HCT116 (cell line): Measurements from ENCODE around the gene SPTBN4. TPM values are rescaled to one million over a fixed set of nuclear protein-coding genes. Genes with fewer than 3 reads are reported as not detected.

Experiments used
- ATAC-seq: fragments of 200-7000 bp; cut with Tn5 transposase; 2 replicates; pipeline ENCODE4 v1.9.1; 2020; ENCODE audit warnings: mild to moderate bottlenecking, moderate library complexity
- BruUV-seq: library from RNA; stranded (reverse); fragments of 400-500 nt; replicated peaks from 2 replicates; lab custom pipeline; 2021; lab: Mats Ljungman, UMichigan
- CTCF ChIA-PET: fragments of 300-600 bp; sonication (Branson Sonifier 250); formaldehyde crosslinking; loops from one replicate; lab custom pipeline; 2021; ENCODE audit warnings: antibody characterized with exemption; lab: Charles Lee
- POLR2A ChIA-PET: fragments of 300-600, 350-600 bp; sonication (Branson Sonifier 250); formaldehyde crosslinking; loops from one replicate; lab custom pipeline; 2021; ENCODE audit warnings: antibody characterized with exemption; lab: Charles Lee
- RAD21 ChIA-PET, 2 experiments: fragments of 300-600 bp; sonication (Branson Sonifier 250); formaldehyde crosslinking; loops; one replicate each; lab custom pipeline; 2023; ENCODE audit warnings: low total read pairs in 2 of 2; ENCODE audit not compliant: uncharacterized antibody in 2 of 2, unreplicated experiment in 2 of 2, low non-redundant PET in 1 of 2; lab: Charles Lee
- DNase-seq: peaks from one replicate; pipeline ENCODE4 v3.0.0-alpha.2; 2010; ENCODE audit warnings: low read depth, low spot score
- H2AFZ ChIP-seq: fragments of 200-600 bp; shearing (Covaris generic), sonication (generic); 2 replicates; pipeline ENCODE4 v1.6.1; 2017; ENCODE audit warnings: low read depth, mixed run types, mixed read lengths, antibody characterized with exemption, low read length; ENCODE audit not compliant: poor library complexity, severe bottlenecking
- H3K27ac ChIP-seq: 2 replicates; pipeline ENCODE4 v1.5.1; 2012; ENCODE audit warnings: low read depth, low read length
- H3K27me3 ChIP-seq: fragments of 200-600 bp; sonication (generic); 2 replicates; pipeline ENCODE4 v1.6.1; 2016; ENCODE audit warnings: mixed run types, low read length, mixed read lengths; ENCODE audit not compliant: insufficient read depth
- H3K36me3 ChIP-seq, 2 experiments: fragments of 200-500 bp in 1 of 2; fragments of 200-600 bp in 1 of 2; sonication (Bioruptor generic) in 1 of 2; sonication (generic) in 1 of 2; 2 replicates each; pipeline versions ENCODE4 v1.5.1 to v1.6.1; 2014 to 2016; ENCODE audit warnings: low read length in 2 of 2, inconsistent platforms in 1 of 2, mixed read lengths in 1 of 2, mixed run types in 1 of 2; ENCODE audit not compliant: insufficient read depth in 2 of 2, control insufficient read depth in 1 of 2
- H3K4me1 ChIP-seq, 2 experiments: fragments of 200-600 bp in 1 of 2; sonication (generic) in 1 of 2; 2 replicates each; pipeline versions ENCODE4 v1.5.1 to v1.6.1; 2012 to 2017; ENCODE audit warnings: low read length in 2 of 2, inconsistent platforms in 1 of 2, mild to moderate bottlenecking in 1 of 2, mixed read lengths in 1 of 2, mixed run types in 1 of 2, moderate library complexity in 1 of 2; ENCODE audit not compliant: insufficient read depth in 2 of 2, control insufficient read depth in 1 of 2
- H3K4me2 ChIP-seq: fragments of 200-600 bp; sonication (generic); 2 replicates; pipeline ENCODE4 v1.6.1; 2017; ENCODE audit warnings: mixed run types, low read length, mixed read lengths
- H3K4me3 ChIP-seq, 2 experiments: fragments of 200-600 bp in 1 of 2; sonication (generic) in 1 of 2; replicated peaks in 1 of 2; 2 replicates each; pipeline ENCODE4 v1.5.1; 2011 to 2016; ENCODE audit warnings: low read length in 2 of 2, control low read depth in 1 of 2, low read depth in 1 of 2, mild to moderate bottlenecking in 1 of 2, mixed read lengths in 1 of 2, mixed run types in 1 of 2
- H3K79me2 ChIP-seq: fragments of 200-600 bp; sonication (generic); 2 replicates; pipeline ENCODE4 v1.6.1; 2017; ENCODE audit warnings: mild to moderate bottlenecking, mixed run types, low read length, moderate library complexity, mixed read lengths; ENCODE audit not compliant: insufficient read depth
- H3K9ac ChIP-seq: fragments of 200-600 bp; sonication (generic); 2 replicates; pipeline ENCODE4 v1.6.1; 2016; ENCODE audit warnings: low read length, mixed read lengths
- H3K9me2 ChIP-seq: fragments of 200-600 bp; sonication (generic), shearing (Covaris generic); 2 replicates; pipeline ENCODE4 v1.6.1; 2017; ENCODE audit warnings: mixed run types, mild to moderate bottlenecking, moderate library complexity; ENCODE audit not compliant: insufficient read depth
- H3K9me3 ChIP-seq, 2 experiments: fragments of 200-500 bp in 1 of 2; fragments of 200-600 bp in 1 of 2; sonication (Bioruptor generic) in 1 of 2; sonication (generic) in 1 of 2; 2 replicates each; pipeline ENCODE4 v1.6.1; 2014 to 2017; ENCODE audit warnings: low read length in 2 of 2, mixed read lengths in 2 of 2, inconsistent platforms in 1 of 2, low read depth in 1 of 2, mild to moderate bottlenecking in 1 of 2, mixed run types in 1 of 2, moderate library complexity in 1 of 2; ENCODE audit not compliant: control insufficient read depth in 1 of 2, insufficient read depth in 1 of 2
- H4K20me1 ChIP-seq: fragments of 200-600 bp; sonication (generic), shearing (Covaris generic); 2 replicates; pipeline ENCODE4 v1.6.1; 2017; ENCODE audit warnings: mixed run types, mild to moderate bottlenecking, moderate library complexity; ENCODE audit not compliant: insufficient read depth
- CEBPB ChIP-seq: IDR thresholded peaks from 2 replicates; pipeline ENCODE4 v1.6.1; 2012; ENCODE audit warnings: low read depth
- EZH2 ChIP-seq: fragments of 200-600 bp; sonication (generic); IDR thresholded peaks from 2 replicates; pipeline ENCODE4 v1.6.1; 2017; ENCODE audit warnings: antibody characterized with exemption, mixed run types
- EZH2phosphoT487 ChIP-seq: fragments of 200-600 bp; IDR thresholded peaks from 2 replicates; pipeline ENCODE4 v1.6.1; 2018; ENCODE audit warnings: antibody characterized with exemption, borderline replicate concordance
- RAD21 ChIP-seq: IDR thresholded peaks from 2 replicates; pipeline ENCODE4 v1.6.1; 2012; ENCODE audit warnings: low read depth, mild to moderate bottlenecking
- YY1 ChIP-seq: IDR thresholded peaks from 2 replicates; pipeline ENCODE4 v1.6.1; 2011; ENCODE audit warnings: low read length, low read depth, moderate library complexity, mild to moderate bottlenecking; ENCODE audit not compliant: insufficient replicate concordance; ENCODE audit errors: extremely low read depth
- ZFX ChIP-seq: fragments of 450-650 bp; IDR thresholded peaks from 2 replicates; pipeline ENCODE4 v1.6.1; 2017
- intact Hi-C: fragments of 100-400 bp; cut with micrococcal nuclease; formaldehyde crosslinking; loops from 2 replicates; pipeline ENCODE4 v1.10.0; 2022
- total RNA-seq: library from RNA; stranded (reverse); gene quantifications from one replicate; pipeline ENCODE4 v1.2.1, GENCODE V29; 2021; ENCODE audit not compliant: unreplicated experiment
- TF ChIP-seq, protein P1 (sequence below), 3 experiments: fragments of 200-600 bp in 1 of 3; sonication (generic) in 1 of 3; IDR thresholded peaks in 2 of 3; conservative IDR thresholded peaks in 1 of 3; 2 replicates each; pipeline ENCODE4 v1.5.1; 2012 to 2017; ENCODE audit warnings: low read depth in 2 of 3, low read length in 2 of 3, antibody characterized with exemption in 1 of 3, borderline replicate concordance in 1 of 3, control low read depth in 1 of 3, mild to moderate bottlenecking in 1 of 3, mixed read lengths in 1 of 3, mixed run types in 1 of 3, moderate library complexity in 1 of 3; ENCODE audit not compliant: insufficient read depth in 1 of 3

The SPTBN4 gene
- total RNA-seq, 1 experiment from 2014 or later = 4.6 TPM

DNA sequence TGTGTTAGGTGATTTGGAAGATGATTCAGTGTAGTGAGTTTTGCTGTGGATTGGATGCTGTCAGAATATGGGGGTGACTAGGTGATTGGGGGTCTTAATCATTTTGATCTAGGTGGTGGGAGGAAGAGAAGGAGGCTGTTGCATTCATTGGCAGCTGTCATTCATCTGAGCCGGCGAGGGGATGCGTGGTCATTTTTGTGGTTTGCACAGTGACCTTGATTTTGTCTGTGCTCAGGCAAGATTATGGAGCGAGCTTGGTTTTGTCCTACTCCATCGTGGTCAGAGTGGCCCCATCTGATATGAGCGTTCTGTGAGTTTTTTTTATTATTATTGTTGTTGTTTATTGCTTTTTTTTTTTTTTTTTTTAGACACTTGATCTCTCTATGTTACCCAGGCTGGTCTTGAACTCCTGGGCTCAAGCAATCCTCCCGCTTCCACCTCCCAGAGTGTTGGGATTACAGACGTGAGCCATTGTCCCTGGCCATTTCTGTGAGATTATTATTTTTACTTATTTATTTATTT is 42.0 kb downstream of the SPTBN4 start:
- Histone ChIP-seq H3K4me2 (no peak overlapping the region), H4K20me1 (no peaks in the 10 kb centered on the region), H3K9me2 (no peaks in the 10 kb centered on the region), H3K36me3 (no peaks in the 10 kb centered on the region), H3K9ac (no peak overlapping the region), H3K4me3 (no peak overlapping the region), H3K79me2 (no peaks in the 10 kb centered on the region), H2AFZ (no peak overlapping the region), H3K4me1 (no peaks in the 10 kb centered on the region), H3K27ac (no peak overlapping the region), H3K9me3 (no peaks in the 10 kb centered on the region), H3K27me3 (no peaks in the 10 kb centered on the region)
- TF ChIP-seq ZFX (no peak), YY1 (no peak)
- TF ChIP-seq, protein P1, sequence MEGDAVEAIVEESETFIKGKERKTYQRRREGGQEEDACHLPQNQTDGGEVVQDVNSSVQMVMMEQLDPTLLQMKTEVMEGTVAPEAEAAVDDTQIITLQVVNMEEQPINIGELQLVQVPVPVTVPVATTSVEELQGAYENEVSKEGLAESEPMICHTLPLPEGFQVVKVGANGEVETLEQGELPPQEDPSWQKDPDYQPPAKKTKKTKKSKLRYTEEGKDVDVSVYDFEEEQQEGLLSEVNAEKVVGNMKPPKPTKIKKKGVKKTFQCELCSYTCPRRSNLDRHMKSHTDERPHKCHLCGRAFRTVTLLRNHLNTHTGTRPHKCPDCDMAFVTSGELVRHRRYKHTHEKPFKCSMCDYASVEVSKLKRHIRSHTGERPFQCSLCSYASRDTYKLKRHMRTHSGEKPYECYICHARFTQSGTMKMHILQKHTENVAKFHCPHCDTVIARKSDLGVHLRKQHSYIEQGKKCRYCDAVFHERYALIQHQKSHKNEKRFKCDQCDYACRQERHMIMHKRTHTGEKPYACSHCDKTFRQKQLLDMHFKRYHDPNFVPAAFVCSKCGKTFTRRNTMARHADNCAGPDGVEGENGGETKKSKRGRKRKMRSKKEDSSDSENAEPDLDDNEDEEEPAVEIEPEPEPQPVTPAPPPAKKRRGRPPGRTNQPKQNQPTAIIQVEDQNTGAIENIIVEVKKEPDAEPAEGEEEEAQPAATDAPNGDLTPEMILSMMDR (IDR thresholded peaks at IDR 0.05 in 2 of 3, conservative IDR thresholded peaks at IDR 0.05 in 1 of 3; ENCODE audit: borderline replicate concordance in 1 of 3, insufficient read depth in 1 of 3, low read depth in 2 of 3, low read length in 2 of 3) = no peak
- ATAC-seq (no peak), DNase-seq (no peak)
- intact Hi-C loops = no loop called here
- ChIA-PET RAD21 (no interaction called here), CTCF (no interaction called here), POLR2A (no interaction called here)
- BruUV-seq = no TSS peak

DNA sequence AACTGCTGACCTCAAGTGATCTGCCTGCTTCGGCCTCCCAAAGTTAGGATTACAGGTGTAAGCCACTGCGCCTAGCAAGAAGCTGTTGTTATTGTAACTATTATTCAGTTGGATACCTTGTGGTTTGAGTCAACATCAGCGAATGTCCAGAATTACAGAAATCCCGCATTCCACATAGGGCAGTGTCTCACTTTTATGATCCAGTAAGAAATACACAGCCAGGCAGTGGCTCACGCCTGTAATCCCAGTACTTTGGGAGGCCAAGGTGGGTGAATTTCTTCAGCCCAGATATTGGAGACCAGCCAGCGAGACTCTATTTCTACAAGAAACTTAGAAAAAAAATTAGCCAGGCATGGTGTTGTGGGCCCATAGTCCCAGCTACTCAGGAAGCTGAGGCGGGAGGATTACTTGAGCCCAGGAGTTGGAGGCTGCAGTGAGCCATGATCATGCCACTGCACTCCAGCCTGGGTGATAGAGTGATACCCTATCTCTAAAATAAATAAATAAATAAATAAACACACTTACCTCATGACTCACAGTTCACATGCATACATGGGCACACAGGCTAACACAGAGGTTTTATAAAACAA is 43.8 kb downstream of the SPTBN4 start:
- H3K27me3 ChIP-seq = no peaks in the 10 kb centered on the region

More for the DNA sequence above, 43.8 kb downstream of the SPTBN4 start:
- Histone ChIP-seq H3K79me2 (no peaks in the 10 kb centered on the region), H3K9me2 (no peaks in the 10 kb centered on the region), H3K4me1 (no peaks in the 10 kb centered on the region), H3K9ac (no peak overlapping the region), H3K4me3 (no peak overlapping the region), H2AFZ (no peak overlapping the region), H3K4me2 (no peak overlapping the region), H3K9me3 (no peaks in the 10 kb centered on the region), H3K36me3 (no peaks in the 10 kb centered on the region), H4K20me1 (no peaks in the 10 kb centered on the region), H3K27ac (no peak overlapping the region)
- intact Hi-C loops = no loop called here
- ChIA-PET CTCF (interaction anchor here (0.8 to 1.3 kb wide), 2 partner anchors 11 to 88 kb away, joined by 3 read pairs; no protein-coding TSS in a partner anchor), POLR2A (no interaction called here), RAD21 (no interaction called here)
- no peak for DNase-seq
- no peak for ATAC-seq
- no TSS peak for BruUV-seq
- TF ChIP-seq, protein P1 (IDR thresholded peaks at IDR 0.05 in 2 of 3, conservative IDR thresholded peaks at IDR 0.05 in 1 of 3; ENCODE audit: borderline replicate concordance in 1 of 3, insufficient read depth in 1 of 3, low read depth in 2 of 3, low read length in 2 of 3) = no peak
- TF ChIP-seq RAD21 (no peak), EZH2 (no peak), EZH2phosphoT487 (no peak), CEBPB (no peak)
